ENCODE results near the gene RUNX2. TPM values are rescaled to one million over a fixed set of nuclear protein-coding genes. Genes with fewer than 3 reads are reported as not detected.

Gene RUNX2
- total RNA-seq, 1 donor from 2014 or later: 4.3 TPM

DNA sequence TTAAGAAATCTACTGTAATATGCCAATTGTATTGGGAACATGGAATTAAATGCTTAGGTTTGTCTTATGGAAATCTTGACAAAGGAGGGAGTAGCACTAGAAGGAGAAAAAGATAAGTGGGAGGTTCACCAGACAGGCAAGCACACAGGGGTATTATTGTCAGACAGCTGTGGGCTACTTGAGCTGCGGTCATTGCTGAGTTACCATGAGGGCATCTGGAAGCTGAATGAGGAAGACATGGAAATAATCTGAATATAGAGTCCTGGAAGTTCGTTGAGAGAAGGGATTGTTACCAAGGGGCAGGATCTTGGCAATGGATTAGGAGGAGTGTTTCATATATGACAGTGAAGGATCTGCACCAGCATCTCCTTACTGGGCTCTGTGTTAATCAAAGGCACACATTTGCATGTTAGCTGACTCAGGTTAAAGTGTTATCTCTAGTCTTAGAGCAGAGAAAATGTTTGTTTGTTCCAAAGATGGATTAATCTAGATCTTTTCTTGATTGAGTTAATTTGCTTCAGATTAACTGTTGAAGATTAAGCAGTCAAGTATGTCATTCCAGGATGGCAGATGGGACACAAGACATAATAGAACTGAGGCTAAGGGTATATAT, 102.6 kb downstream of the RUNX2 start:
- DNase-seq (ENCODE audit: extremely low read depth, low read depth, low spot score): no peak

DNA sequence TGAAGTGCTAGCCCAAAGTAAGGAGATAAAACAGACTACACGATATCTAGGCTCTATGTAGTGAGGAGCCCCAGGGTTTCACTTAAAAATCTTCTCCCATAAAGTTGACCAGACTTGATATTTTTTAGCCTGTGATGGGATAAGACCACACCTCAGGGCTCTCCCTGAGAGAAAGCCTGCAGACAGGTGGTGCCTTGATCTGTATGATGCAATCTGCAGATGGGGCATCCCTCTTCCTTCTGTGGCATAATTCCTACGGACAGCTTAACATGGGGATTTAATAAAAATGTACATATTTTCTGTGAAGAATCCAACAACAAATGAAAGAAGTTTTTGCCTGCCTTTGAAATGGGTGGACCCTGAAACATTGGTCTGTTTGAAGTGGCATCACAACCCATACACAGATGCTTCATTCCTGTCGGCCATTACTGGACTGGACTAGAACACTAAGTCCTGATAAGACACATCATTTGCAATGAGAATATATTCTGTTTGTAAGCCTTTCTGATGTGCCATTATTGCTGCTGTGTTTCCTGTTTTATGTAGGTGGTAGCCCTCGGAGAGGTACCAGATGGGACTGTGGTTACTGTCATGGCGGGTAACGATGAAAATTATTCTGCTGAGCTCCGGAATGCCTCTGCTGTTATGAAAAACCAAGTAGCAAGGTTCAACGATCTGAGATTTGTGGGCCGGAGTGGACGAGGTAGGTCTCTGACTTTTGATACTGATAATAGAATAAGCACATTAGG, 103.4 kb downstream of the RUNX2 start:
- no peak for DNase-seq (ENCODE audit: extremely low read depth, low read depth, low spot score)

DNA sequence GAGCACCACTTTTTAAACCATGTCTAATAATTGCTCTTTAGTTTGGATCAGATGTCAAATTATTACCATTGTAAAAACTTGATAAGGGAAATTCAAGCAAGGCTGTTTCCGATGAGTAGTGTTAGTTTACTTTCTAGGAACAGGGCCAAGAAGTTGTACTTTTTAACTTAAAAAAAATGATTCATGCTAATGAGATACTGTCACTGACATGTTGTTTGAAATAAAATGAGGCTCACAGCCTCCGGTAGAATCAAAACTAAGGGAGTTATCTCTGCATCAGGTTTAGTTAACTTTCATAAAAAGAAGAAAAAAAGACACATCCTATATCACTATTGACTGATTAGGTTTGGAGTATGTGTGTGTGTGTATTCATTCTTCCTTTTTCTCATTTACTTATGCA, 104.8 kb downstream of the RUNX2 start:
- no peak for DNase-seq (ENCODE audit: extremely low read depth, low read depth, low spot score)

DNA sequence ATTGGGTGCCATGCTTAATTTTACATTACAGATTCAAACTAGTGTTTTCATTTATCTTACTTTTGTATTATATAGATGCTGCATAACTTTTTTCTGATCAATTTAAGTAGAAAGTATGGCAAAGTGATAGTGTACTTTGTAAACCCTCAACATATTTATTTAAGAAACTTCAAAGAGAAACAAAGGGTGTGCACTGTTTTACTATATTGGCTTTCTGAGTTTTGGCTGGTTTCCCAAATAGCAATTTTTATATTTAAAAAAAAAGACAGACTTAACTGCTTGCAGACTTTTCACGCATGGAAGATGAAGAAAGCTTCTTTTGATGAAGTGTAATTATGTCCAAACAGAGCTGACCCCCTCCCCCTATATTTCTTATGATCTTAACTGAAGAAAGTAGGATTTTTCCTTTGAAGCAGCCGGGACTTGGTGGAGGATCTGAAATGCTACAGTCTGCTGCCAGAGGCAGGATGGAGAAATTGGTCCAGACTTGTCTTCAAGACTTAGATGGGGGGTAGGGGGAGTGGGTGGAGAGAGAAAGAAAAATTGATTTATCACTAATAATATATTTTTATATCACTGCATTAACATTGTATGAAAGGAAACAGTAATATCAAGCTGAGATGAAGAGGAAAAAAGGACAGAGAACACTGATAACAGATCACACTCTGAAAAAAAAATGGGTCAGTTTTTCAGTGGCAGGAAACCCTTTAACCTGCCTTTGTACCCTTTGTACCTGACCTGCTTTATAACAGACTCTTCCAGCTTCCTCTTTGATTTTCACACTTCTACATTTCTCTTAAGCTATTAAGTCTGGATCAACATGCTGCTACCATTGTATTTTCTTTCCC, 105.6 kb downstream of the RUNX2 start:
- no peak for DNase-seq (ENCODE audit: extremely low read depth, low read depth, low spot score)

DNA sequence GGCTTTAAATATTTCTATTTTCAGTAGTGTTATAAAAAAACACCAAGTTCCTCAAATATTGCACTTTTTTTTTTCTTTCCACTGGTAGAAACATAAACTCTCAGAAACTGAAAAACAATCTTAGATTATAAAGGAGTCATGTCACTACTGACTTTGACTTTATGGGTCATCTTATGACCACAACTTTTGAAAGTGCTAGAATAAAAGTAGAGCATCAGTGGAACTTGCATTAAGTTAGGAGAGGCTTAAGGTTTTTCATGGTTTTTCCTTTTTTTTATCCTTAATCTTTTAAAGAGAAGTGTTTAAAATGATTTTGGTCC, 106.2 kb downstream of the RUNX2 start:
- DNase-seq (ENCODE audit: extremely low read depth, low read depth, low spot score): no peak

DNA sequence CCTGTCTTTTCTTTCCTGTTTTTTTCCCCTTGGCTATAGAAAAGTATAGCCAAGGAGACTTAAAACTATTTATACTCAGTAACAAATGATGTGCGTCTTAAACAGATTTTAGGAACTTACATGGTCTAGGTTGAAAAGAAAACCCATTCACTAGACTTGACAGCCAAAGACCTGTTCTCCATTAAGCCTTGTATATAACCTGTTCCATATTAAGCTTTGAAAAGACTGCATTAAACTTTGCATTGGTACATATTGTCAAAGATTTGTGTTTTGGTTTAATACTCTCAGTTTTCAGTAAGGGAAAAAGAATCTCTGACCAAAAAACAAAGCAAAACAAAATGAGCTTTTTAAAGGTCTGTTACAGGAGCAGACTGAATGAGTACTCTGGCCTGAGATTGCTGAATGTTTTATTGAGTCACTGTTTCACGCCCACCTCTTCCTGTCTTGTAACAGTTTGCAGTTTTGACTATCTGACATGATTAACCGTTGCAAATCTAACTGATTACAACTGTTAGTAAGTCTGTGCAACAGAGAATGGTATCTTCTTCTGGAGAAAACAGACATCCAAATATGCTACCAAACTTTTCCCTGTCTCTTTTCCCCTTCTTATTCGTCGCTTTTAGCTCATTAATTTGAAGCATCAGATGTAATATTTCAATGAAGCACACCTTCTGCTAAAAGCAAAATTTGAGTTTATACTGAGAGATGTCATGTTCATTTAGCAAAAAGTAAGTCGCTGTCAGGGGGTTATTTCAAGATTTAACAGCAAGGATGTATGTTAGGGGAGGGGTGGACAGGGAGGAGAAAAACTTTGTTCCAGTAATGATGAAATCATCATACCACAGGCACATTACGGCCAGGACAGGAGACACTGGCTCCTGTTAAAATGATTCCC, 108.7 kb downstream of the RUNX2 start:
- no peak for DNase-seq (ENCODE audit: extremely low read depth, low read depth, low spot score)

DNA sequence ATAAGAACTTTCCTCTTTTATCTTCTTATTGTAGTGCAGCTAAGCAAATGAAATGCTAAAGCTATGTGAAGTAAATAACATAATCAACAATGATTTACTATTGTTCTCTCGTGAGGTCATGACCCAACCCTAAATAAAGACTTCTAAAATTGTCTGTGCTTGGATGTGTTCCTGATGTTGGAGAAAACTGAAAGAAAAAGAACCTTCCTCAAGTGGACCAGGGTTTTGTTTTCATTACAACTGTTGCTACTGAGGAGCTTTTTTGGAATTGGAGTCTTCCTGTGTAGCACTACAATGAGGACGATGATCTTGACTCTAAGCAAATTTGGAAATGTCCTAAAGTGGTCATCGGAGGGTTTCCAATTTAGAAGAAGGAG, 109.3 kb downstream of the RUNX2 start:
- DNase-seq (ENCODE audit: extremely low read depth, low read depth, low spot score): no peak

DNA sequence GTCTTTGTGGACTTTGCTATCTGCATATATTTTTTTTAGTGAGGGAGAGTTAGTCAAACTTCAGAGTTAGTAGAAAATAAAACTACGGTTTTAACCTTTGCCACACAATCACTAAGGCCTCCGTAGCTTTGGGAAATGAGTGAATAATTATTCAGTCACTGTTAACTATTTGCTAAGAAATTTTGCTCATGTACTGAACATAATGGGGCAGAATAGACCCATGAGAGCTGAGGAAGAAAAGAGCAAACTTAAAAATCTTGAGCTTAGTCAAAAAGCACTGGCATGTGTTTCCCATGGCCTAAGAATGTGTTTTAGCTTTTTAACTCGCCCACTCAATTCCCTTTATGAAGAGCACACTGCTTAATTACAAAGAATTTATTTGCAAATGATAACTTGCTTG, 110.0 kb downstream of the RUNX2 start:
- DNase-seq (ENCODE audit: extremely low read depth, low read depth, low spot score): no peak

DNA sequence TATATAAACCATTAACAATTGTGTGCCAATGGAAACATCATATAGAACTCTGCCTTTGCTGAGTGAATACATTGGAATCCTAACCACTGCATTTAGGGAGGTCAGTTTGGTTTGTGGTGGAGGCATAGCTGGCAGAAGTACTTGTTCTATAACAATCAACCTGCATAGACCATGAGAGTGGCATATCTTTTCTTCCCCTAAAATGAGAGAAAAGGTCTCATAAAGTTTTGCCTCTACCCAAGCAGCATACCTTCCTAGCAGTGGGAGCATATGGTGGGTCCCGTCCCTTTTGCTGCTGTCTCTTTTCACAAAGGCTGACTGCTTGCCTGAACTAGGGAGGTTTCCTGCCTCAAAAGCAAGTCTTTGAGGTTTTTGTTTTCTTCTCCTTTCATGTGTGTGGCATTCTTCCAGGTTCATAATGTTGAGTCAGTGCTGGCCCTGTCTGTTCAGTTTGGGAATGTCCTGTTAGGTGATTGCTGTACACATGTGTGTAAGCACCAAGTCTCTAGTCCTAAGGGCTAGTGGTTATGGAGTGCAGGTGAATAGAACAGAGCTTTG, 110.8 kb downstream of the RUNX2 start:
- no peak for DNase-seq (ENCODE audit: extremely low read depth, low read depth, low spot score)

DNA sequence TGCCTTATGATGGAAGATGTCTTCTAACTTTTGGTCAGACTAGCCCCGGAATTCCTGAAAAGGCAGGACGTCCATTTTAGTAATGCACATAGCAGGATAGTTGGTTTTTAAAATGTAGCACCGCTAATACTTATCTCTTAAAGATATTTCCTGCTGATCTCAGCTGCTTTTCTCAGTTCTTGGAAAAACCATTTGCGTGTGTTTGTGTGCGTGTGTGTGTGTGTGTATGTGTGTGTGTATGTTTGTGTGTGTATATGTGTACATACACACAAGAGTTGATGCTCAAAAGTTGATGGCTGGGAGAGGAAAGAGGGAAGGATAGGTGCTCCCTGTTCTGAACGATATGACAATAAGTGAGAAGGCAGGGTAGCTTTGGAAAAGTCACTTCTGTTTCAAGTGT, 111.3 kb downstream of the RUNX2 start:
- no peak for DNase-seq (ENCODE audit: extremely low read depth, low read depth, low spot score)

DNA sequence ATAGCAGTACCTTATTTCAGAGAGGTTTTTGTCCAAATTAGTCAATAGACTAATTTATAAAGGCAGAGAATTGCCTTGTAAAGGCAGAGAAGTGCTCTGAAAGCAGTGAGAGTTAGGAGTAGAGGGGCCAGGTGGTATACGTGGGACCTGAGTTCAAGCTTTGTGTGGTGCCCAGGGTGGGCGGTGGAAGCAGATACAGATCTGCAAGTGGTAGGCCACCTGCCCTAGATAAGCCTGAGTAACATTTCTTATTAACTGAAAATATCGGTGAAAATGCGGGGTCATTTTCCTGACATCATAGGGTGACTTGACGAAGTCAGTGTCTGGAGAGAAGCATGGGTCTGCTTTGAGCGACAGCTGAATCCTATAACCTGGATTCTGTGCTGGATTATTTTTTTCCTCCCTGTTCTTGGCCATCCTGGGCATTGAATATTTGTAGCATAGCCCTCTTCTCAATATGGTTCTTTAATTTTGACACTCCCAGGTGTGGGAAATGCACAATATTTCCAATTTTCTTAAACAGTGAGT, 111.8 kb downstream of the RUNX2 start:
- no peak for DNase-seq (ENCODE audit: extremely low read depth, low read depth, low spot score)

DNA sequence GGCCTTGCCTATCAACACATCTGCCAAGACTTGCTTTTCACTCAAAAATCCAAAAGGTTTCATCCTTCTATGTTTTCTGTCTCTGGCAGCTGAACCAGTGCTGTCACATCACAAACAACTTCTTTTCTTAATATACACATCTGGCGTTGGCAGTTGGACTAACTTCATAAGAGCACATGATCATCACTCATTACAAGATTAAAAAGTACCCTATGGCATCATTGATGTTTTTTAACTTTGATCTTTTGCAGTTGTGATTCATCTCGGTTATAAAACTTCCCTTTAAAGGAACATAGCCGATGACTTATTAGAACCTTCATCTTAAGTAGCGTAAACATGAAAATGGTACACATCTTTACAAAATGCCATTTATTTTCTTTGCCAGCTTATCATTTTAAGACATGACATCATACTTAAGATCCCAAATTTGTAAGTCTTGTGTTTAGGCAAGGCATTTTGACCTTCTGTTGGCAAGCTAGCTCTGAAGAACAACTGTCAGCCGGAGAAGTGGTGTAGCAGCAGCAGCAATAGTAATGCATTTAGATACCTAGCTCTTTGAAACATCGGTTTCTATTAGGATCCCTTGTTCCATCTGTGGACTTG, 113.8 kb downstream of the RUNX2 start:
- DNase-seq (ENCODE audit: extremely low read depth, low read depth, low spot score): no peak

DNA sequence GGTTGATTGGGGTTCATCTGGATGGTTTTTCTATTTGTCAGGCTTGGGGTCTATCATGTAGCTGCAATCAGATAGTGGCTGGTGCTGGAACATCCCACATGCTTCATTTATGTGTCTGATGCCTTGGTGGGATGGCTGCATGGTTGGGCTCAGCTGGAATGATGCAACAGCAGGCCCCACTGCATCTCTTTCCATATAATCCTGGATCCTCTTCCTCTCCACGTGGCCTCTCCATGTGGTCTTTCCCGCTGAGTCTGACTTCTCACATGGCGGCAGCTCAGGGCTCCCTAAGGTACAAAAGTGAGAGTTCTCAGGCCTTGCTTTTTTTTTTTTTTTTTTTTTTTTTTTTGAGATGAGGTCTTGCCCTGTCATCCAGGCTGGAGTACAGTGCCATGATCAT, 114.6 kb downstream of the RUNX2 start:
- DNase-seq (ENCODE audit: extremely low read depth, low read depth, low spot score): no peak

DNA sequence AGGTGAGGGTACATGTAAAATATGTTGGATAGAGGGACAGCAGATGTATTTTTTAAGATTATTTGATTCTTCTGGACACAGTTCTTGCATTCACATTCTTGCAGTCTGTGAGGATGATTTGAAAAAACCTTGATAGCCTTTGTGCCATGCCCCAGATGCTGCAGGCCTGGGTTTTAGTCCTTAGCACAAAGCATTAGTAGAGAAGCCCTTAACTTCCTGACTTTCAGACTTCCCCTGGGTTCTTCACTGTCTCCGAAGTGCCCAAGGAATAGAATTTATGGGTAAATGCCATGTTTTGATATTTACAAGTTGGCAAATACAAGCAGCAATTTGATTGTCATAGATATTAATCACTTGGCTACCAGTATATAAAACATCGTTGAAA, 117.2 kb downstream of the RUNX2 start:
- no peak for DNase-seq (ENCODE audit: extremely low read depth, low read depth, low spot score)

DNA sequence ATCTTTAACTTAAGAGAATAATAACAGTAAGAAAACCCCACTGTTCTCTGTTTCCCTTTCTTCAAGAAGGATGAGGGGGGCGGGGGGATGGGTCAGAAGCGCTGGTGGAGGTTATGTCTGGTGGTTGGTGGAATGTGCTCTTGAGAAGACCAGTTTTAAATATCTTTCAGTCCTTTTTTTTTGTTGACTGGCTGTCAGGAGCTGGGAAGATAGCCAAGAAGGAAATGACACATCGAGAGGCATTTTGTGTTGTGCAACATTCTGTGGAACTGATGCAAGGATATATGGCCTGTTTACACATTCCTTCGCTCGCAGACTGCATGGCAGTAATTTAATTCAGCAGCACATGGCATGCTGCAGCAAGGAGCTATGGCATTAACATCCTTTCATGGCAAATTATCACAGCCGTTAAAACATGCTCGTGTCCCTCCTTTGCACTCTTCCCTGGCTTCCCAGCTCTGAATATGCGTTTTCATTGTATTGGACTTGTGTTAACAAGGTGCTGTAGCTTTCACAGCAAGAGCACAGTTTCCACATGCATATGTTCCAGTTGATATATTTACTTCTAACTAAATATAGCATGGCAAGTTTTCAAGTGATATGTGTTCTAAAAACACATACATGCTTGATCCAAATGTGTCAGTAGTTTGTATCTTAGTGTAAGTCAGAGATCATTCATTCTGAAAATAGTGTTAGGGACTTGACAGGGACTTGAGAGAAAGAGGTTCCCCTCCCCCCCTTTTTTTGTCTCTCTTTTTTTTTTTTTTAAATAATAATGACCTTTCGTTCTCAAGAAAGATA, 117.8 kb downstream of the RUNX2 start:
- peak; percentile 96 for DNase-seq (ENCODE audit: extremely low read depth, low read depth, low spot score)

DNA sequence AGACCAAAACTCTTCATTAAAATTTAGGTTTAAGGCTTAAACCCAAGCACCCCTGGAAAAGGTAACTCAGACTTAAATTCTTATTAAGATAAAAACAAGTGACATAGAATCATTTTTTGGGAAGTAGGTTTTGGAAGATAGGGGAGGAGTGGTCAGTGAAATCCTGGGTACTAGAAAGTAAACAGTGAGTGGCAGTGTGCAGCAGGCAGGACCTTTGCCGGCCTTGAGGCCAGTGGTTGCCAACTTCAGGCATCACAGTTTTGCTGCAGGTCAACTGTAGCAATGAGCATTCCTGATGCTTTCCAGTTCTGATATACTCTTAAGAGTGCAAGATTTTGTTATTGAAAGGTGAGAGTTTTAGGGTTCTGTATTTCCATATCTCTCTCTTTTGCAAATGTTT, 118.9 kb downstream of the RUNX2 start:
- DNase-seq (ENCODE audit: extremely low read depth, low read depth, low spot score): no peak

DNA sequence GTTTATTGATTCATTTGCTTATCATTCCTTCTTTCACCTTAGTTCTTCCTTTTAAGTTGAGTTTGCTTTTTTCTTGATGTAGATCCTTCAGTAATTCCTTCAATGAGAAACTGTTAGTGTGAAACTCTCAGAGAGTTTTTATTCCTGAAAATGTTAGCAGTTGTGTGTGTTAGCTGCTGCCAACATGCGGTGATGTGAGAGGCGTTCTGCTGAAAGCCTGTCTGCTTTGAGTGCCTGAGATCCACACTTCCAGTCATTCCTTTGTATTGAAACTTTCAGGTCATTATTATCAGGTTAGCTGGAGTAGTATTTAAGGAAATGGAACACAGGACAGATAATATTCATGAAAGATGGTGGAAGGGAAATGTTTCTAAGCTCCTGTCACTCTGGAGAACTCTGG, 119.6 kb downstream of the RUNX2 start:
- no peak for DNase-seq (ENCODE audit: extremely low read depth, low read depth, low spot score)

DNA sequence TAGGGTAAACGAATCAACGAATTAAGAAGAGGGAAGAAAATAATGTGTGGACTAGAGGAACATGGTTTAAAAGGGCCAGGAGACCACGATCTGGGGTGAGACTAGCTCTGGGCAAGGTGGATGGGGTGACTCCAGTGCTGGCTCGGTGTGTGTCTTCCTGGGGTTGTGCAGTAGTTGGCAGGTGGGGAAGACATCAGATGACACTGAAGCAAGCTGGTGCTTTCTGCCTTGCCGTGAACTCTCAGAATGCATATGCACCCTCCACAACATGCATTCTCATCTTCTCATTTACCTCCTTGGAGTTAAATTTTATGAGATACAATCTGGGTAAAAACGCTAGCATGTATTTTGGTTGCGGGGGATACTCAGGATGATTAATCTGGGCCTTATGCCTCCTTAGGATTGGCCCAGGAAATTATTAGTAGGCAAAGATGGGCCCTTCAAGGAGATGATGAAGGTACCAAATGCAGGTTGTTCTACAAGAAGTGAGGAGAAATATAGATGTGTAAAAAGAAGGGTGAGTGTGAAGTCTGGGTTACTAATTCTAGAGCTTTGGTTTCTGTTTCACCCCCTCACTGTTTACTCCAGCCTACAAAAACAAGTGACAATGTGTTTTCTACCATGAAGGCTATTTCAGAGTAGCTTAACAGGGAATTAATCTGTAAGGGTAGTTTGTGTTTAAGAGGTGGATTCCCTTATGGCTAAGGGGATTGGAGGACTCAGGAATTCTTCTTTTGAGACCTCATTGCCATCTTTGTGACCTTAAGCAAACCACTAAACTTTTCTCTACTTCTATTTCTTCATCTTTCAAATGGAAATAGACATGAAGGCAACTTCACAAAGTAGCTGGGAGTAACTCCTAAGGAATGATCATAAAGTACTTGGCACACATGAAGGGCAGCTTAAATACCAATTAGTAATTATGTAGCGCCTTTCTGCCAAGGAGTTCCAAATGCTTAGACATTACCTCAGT, 120.6 kb downstream of the RUNX2 start:
- DNase-seq (ENCODE audit: extremely low read depth, low read depth, low spot score): no peak
